GM06990 (cell line): ENCODE data around the gene B4GALNT4.
"Not testable (repeated sequence)": the region's sequence is repeated elsewhere in the genome, so short reads cannot be mapped to it uniquely, and the experiment has no call there.

ENCODE experiments used
- DNase-seq: peaks from one replicate; pipeline ENCODE4 v3.0.0-alpha.2; 2011; ENCODE audit not compliant: insufficient read length; ENCODE audit errors: extremely low read depth
- H3K27me3 ChIP-seq: replicated peaks from 2 replicates; pipeline ENCODE4 v1.6.0; 2011; ENCODE audit warnings: low read length; ENCODE audit not compliant: control insufficient read depth, insufficient read depth
- H3K36me3 ChIP-seq: 2 replicates; pipeline ENCODE4 v1.5.1; 2011; ENCODE audit warnings: low read length; ENCODE audit not compliant: control insufficient read depth, insufficient read depth
- H3K4me3 ChIP-seq: replicated peaks from 2 replicates; pipeline ENCODE4 v1.5.1; 2011; ENCODE audit warnings: low read depth, mild to moderate bottlenecking, control low read depth, low read length
- TF ChIP-seq, protein P1 (sequence below): IDR thresholded peaks from 2 replicates; pipeline ENCODE4 v1.5.1; 2011; ENCODE audit warnings: low read length, control low read depth, mild to moderate bottlenecking, inconsistent platforms; ENCODE audit not compliant: insufficient read depth, poor library complexity, severe bottlenecking

B4GALNT4 gene

GRCh38 chr11:340539-341512 lies 28.5 kb upstream of the B4GALNT4 start:
- TF ChIP-seq, protein P1, sequence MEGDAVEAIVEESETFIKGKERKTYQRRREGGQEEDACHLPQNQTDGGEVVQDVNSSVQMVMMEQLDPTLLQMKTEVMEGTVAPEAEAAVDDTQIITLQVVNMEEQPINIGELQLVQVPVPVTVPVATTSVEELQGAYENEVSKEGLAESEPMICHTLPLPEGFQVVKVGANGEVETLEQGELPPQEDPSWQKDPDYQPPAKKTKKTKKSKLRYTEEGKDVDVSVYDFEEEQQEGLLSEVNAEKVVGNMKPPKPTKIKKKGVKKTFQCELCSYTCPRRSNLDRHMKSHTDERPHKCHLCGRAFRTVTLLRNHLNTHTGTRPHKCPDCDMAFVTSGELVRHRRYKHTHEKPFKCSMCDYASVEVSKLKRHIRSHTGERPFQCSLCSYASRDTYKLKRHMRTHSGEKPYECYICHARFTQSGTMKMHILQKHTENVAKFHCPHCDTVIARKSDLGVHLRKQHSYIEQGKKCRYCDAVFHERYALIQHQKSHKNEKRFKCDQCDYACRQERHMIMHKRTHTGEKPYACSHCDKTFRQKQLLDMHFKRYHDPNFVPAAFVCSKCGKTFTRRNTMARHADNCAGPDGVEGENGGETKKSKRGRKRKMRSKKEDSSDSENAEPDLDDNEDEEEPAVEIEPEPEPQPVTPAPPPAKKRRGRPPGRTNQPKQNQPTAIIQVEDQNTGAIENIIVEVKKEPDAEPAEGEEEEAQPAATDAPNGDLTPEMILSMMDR: no peak
- H3K36me3 ChIP-seq: no peaks in the 10 kb centered on the region
- H3K4me3 ChIP-seq: no peak overlapping the region
- DNase-seq: no peak
- no peaks in the 10 kb centered on the region for H3K27me3 ChIP-seq

DNA sequence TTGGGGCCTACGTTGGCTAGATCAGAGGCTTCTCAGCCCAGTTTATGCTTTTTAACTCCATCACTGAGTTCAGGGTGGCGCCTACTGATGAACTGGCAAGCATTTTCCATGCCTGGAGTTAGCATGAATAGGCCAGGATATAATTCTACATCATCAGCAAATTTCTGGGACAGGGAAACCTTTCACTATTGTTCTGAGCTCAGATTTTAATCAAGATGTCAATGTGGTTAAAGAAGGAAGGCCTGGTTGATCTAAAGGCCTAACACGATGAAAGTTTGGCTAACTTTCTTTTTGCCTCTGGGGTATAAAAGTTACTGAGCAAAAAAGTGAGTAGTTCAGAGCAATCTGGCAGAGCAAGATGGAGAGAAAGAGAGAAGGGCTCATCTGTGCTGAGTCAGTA lies 27.0 kb upstream of the B4GALNT4 start:
- H3K4me3 ChIP-seq: no peak overlapping the region
- DNase-seq: no peak
- TF ChIP-seq, protein P1: no peak
- H3K27me3 ChIP-seq: no peaks in the 10 kb centered on the region
- H3K36me3 ChIP-seq: no peaks in the 10 kb centered on the region

DNA sequence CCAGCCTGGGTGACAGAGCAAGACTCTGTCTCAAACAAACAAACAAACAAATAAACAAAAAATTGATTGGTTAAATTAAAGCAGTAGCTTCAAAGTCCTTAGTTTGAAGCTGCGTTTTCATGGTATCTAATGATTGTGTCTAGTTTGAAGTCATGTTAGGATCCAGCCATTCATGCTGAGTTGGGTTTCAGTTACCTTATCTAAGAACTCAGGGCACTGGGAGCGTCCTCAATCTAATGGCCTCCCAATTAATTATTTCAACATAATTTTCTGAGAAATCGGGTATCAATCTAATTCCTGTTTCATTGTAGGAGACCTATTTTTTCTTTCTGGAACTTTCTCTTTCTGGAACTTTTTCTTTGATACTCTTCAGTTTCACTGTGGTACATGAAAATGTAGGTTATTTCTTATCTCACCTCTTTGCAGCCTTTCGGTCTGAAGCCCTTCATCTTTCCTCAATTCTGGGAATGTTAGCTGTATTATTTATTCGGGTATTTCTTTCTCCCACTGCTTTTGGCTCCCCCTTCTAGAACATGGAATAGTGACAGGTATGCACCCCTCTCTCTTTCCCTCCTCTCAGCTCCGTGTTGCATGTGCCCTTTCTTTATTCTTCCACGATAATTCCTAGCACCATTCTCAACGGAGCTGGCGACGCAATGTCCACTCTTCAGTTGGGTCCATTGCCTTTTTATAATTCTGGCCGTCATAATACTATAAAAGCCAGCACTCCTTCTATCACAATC lies 24.3 kb upstream of the B4GALNT4 start:
- Histone ChIP-seq H3K36me3 (no peaks in the 10 kb centered on the region), H3K27me3 (no peaks in the 10 kb centered on the region), H3K4me3 (no peak overlapping the region)
- TF ChIP-seq, protein P1: no peak
- no peak for DNase-seq

GRCh38 chr11:346529-346928 lies 22.8 kb upstream of the B4GALNT4 start:
- Histone ChIP-seq H3K27me3 (no peaks in the 10 kb centered on the region), H3K4me3 (no peak overlapping the region), H3K36me3 (no peaks in the 10 kb centered on the region)
- TF ChIP-seq, protein P1: no peak
- DNase-seq: no peak

- not testable (repeated sequence) for H3K4me3 ChIP-seq, H3K27me3 ChIP-seq, H3K36me3 ChIP-seq, DNase-seq
These were observed 19.9 kb upstream of the B4GALNT4 start for GRCh38 chr11:349270-349954.

- not testable (repeated sequence) for H3K36me3 ChIP-seq, DNase-seq, H3K27me3 ChIP-seq, H3K4me3 ChIP-seq
These were observed 19.1 kb upstream of the B4GALNT4 start for GRCh38 chr11:350033-350722.
